ENCODE results near the gene LPAR3.

Gene LPAR3

DNA sequence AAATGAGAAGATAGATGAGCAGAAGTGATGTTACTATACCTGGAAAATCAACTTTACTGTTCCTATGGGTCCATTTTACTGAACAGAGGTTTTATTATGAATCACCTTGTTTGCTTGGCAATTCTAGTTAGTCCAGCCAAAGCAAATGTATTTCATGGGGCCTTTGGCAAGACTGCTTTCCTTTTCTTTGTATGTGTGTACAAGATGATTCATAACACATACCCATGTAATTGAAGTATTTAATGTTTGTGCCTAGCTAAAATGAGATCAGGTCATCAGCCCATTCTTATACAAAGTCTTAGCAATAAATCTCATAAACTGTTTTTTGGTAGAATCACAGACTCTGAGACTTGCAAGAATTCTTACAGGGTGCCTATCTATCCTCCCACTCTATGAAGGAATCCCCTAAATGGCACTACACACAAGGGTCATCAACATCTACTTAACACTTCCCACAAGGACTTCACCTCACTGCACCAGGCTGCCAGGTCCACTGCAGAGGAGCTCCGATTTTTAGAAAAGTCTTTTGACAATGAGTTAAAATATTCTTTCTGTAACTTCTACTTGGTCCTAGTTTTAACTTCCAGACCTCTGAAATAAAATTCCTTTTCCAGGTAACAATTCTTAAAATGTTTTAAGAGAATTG, 58.5 kb downstream of the LPAR3 start (continued):
- no peak for TF ChIP-seq TRIM28 (IDR thresholded peaks at IDR 0.05; ENCODE audit: borderline replicate concordance, low read length)
- no peak for TF ChIP-seq ZNF549 (tag by site-specific recombination; IDR thresholded peaks at IDR 0.05)
- no peak for TF ChIP-seq AEBP2 (tag by site-specific recombination; IDR thresholded peaks at IDR 0.05; ENCODE audit: borderline replicate concordance)
- no peak for TF ChIP-seq ZNF37A (tag by site-specific recombination; IDR thresholded peaks at IDR 0.05)
- no peak for TF ChIP-seq ZNF623 (tag by site-specific recombination; IDR thresholded peaks at IDR 0.05)
- no peak for TF ChIP-seq ZNF561 (tag by site-specific recombination; IDR thresholded peaks at IDR 0.05; ENCODE audit: borderline replicate concordance)
- no peak for TF ChIP-seq ZBTB21 (tag by site-specific recombination; IDR thresholded peaks at IDR 0.05)
- TF ChIP-seq ATF2 (tag by site-specific recombination; IDR thresholded peaks at IDR 0.05; ENCODE audit: low read depth), result no peak
- 0 out of 2 replicates have a peak, but pooled peaks have one; percentile 39 for TF ChIP-seq ZNF391 (tag by site-specific recombination; IDR thresholded peaks at IDR 0.05; ENCODE audit: borderline replicate concordance, low read depth)
- TF ChIP-seq ZNF596 (tag by site-specific recombination; IDR thresholded peaks at IDR 0.05), result no peak
- peak; percentile 55 for TF ChIP-seq ZNF629 (tag by site-specific recombination; IDR thresholded peaks at IDR 0.05)
- TF ChIP-seq, protein P1, sequence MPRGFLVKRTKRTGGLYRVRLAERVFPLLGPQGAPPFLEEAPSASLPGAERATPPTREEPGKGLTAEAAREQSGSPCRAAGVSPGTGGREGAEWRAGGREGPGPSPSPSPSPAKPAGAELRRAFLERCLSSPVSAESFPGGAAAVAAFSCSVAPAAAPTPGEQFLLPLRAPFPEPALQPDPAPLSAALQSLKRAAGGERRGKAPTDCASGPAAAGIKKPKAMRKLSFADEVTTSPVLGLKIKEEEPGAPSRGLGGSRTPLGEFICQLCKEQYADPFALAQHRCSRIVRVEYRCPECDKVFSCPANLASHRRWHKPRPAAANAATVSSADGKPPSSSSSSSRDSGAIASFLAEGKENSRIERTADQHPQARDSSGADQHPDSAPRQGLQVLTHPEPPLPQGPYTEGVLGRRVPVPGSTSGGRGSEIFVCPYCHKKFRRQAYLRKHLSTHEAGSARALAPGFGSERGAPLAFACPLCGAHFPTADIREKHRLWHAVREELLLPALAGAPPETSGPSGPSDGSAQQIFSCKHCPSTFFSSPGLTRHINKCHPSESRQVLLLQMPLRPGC (tag by site-specific recombination; IDR thresholded peaks at IDR 0.05), result peak; percentile 71
- TF ChIP-seq OVOL3 (tag by site-specific recombination; IDR thresholded peaks at IDR 0.05), result no peak
- no peak for TF ChIP-seq ZNF501 (tag by site-specific recombination; IDR thresholded peaks at IDR 0.05)
- TF ChIP-seq ZNF843 (tag by site-specific recombination; IDR thresholded peaks at IDR 0.05), result no peak
- TF ChIP-seq, protein P2, sequence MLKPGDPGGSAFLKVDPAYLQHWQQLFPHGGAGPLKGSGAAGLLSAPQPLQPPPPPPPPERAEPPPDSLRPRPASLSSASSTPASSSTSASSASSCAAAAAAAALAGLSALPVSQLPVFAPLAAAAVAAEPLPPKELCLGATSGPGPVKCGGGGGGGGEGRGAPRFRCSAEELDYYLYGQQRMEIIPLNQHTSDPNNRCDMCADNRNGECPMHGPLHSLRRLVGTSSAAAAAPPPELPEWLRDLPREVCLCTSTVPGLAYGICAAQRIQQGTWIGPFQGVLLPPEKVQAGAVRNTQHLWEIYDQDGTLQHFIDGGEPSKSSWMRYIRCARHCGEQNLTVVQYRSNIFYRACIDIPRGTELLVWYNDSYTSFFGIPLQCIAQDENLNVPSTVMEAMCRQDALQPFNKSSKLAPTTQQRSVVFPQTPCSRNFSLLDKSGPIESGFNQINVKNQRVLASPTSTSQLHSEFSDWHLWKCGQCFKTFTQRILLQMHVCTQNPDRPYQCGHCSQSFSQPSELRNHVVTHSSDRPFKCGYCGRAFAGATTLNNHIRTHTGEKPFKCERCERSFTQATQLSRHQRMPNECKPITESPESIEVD (tag by site-specific recombination; IDR thresholded peaks at IDR 0.05), result peak; percentile 52; the same call in 1 of the 2 replicates
- no peak for TF ChIP-seq ZNF473 (tag by site-specific recombination; IDR thresholded peaks at IDR 0.05)
- TF ChIP-seq ZNF626 (tag by site-specific recombination; IDR thresholded peaks at IDR 0.05), result no peak
- no peak for TF ChIP-seq ZXDB (tag by site-specific recombination; IDR thresholded peaks at IDR 0.05)
- TF ChIP-seq ZNF692 (tag by site-specific recombination; IDR thresholded peaks at IDR 0.05), result no peak
- TF ChIP-seq PATZ1 (tag by site-specific recombination; IDR thresholded peaks at IDR 0.05), result no peak
- TF ChIP-seq GLI2 (tag by site-specific recombination; IDR thresholded peaks at IDR 0.05; ENCODE audit: borderline replicate concordance, low read depth), result no peak
- TF ChIP-seq ZNF311 (tag by site-specific recombination; IDR thresholded peaks at IDR 0.05; ENCODE audit: borderline replicate concordance), result no peak
- no peak for TF ChIP-seq FEZF1 (tag by site-specific recombination; IDR thresholded peaks at IDR 0.05)
